Tibial nerve (tissue), 4 donors: ENCODE results near the gene EXOC2.

Experiments used
- CTCF ChIP-seq, 5 experiments: fragments of 200-600 bp in 3 of 5; fragments of 450-650 bp in 2 of 5; sonication (generic) in 3 of 5; IDR thresholded peaks; one replicate each; pipeline ENCODE4 v1.5.1; 2016 to 2019; ENCODE audit warnings: antibody characterized with exemption in 5 of 5, mild to moderate bottlenecking in 3 of 5, moderate library complexity in 2 of 5
- EP300 ChIP-seq, 2 donors: sonication (generic); formaldehyde crosslinking; IDR thresholded peaks; one replicate each; pipeline ENCODE4 v1.6.1; 2017; ENCODE audit warnings: antibody characterized with exemption in 2 of 2, mild to moderate bottlenecking in 1 of 2
- POLR2A ChIP-seq, 2 donors: fragments of 450-650 bp; IDR thresholded peaks; one replicate each; pipeline ENCODE4 v1.6.1; 2017; ENCODE audit warnings: antibody characterized with exemption in 2 of 2, mild to moderate bottlenecking in 2 of 2, moderate library complexity in 2 of 2

DNA sequence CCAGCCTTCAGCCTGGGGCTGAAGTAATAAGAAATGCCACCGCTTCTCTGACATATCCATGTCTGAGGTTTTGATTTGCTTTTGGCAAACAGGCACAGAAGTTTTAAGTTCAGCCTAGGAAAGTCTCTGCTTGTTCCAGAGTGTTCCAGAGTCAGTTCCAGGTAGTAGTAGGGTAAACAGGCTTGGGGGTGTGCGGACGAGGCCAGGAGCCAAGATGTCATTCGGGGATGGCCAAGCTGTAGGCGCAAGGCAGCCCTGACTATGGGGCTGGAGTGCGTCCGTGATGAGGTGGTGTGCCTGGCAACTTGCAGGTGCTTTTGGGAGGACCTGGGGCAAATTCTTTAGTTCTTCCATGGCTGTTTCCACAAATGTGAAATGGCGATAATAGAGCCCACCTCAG is 241.1 kb downstream of the EXOC2 start:
- TF ChIP-seq CTCF (IDR thresholded peaks at IDR 0.05) (no peak), POLR2A (IDR thresholded peaks at IDR 0.05) (no peak), EP300 (IDR thresholded peaks at IDR 0.05) (no peak)
